GM12878 (cell line): ENCODE measurements around the gene ZNF44. TPM values are rescaled to one million over a fixed set of nuclear protein-coding genes. Genes with fewer than 3 reads are reported as not detected.

Source experiments
- ATAC-seq: fragments of 200-7000 bp; cut with Tn5 transposase; 3 replicates; pipeline ENCODE4 v1.9.1; 2020; ENCODE audit warnings: mild to moderate bottlenecking, moderate library complexity
- BruUV-seq: library from RNA; stranded (reverse); fragments of 400-500 nt; replicated peaks from 2 replicates; lab custom pipeline; 2021; lab: Mats Ljungman, UMichigan
- CTCF ChIA-PET: fragments of 300-600 bp; sonication (Branson Sonifier 250); formaldehyde crosslinking; extraction: SDS; loops from one replicate; lab custom pipeline; 2021; ENCODE audit warnings: inconsistent platforms; lab: Yijun Ruan, JAX
- POLR2A ChIA-PET: fragments of 350-600 bp; formaldehyde crosslinking; extraction: SDS; loops from one replicate; lab custom pipeline; 2021; ENCODE audit warnings: inconsistent platforms; lab: Charles Lee
- RAD21 ChIA-PET: fragments of 300-600 bp; sonication (Branson Sonifier 250); formaldehyde crosslinking; loops from one replicate; lab custom pipeline; 2023; ENCODE audit warnings: antibody characterized with exemption; ENCODE audit not compliant: unreplicated experiment; lab: Charles Lee
- SMC1A ChIA-PET: fragments of 300-600 bp; sonication (Branson Sonifier 250); formaldehyde crosslinking; loops from one replicate; lab custom pipeline; 2023; ENCODE audit not compliant: unreplicated experiment, uncharacterized antibody; lab: Charles Lee
- DNase-seq: peaks from one replicate; pipeline ENCODE4 v3.0.0-alpha.2; 2011; ENCODE audit warnings: low read depth, low spot score
- FAIRE-seq: peaks from 3 replicates; lab custom pipeline; 2011; peaks lifted over from hg19 to GRCh38; lab: Jason Lieb, UNC
- H2AFZ ChIP-seq: 2 replicates; pipeline ENCODE4 v1.6.0; 2011; ENCODE audit warnings: low read depth, low read length, control low read depth; ENCODE audit not compliant: control insufficient read depth
- H3K27ac ChIP-seq: 2 replicates; pipeline ENCODE4 v1.5.1; 2011; ENCODE audit warnings: control low read depth; ENCODE audit not compliant: control insufficient read depth, insufficient read depth
- H3K27me3 ChIP-seq, 2 experiments: replicated peaks in 1 of 2; 2 replicates each; pipeline versions ENCODE4 v1.6.0 to v1.6.1; 2011; ENCODE audit warnings: low read length in 1 of 2; ENCODE audit not compliant: control insufficient read depth in 2 of 2, insufficient read depth in 2 of 2
- H3K36me3 ChIP-seq, 2 experiments: 2 replicates each; pipeline ENCODE4 v1.5.1; 2011; ENCODE audit warnings: low read length in 1 of 2; ENCODE audit not compliant: control insufficient read depth in 2 of 2, insufficient read depth in 2 of 2
- H3K4me1 ChIP-seq: 2 replicates; pipeline ENCODE4 v1.6.1; 2011; ENCODE audit warnings: mild to moderate bottlenecking, low read length, moderate library complexity, mixed read lengths; ENCODE audit not compliant: control insufficient read depth, insufficient read depth
- H3K4me2 ChIP-seq: 2 replicates; pipeline ENCODE4 v1.6.0; 2011; ENCODE audit warnings: control low read depth; ENCODE audit not compliant: control insufficient read depth, insufficient read depth
- H3K4me3 ChIP-seq: fragments of 200-600 bp; sonication (generic); 2 replicates; pipeline ENCODE4 v1.5.1; 2016
- H3K79me2 ChIP-seq: 2 replicates; pipeline ENCODE4 v1.6.0; 2011; ENCODE audit warnings: low read length; ENCODE audit not compliant: control insufficient read depth, insufficient read depth
- H3K9ac ChIP-seq: 2 replicates; pipeline ENCODE4 v1.8.0; 2011; ENCODE audit warnings: low read length, control low read depth, mixed read lengths; ENCODE audit not compliant: control insufficient read depth, insufficient read depth
- H3K9me3 ChIP-seq: replicated peaks from 3 replicates; pipeline ENCODE4 v1.5.1; 2011; ENCODE audit warnings: mild to moderate bottlenecking, low read length; ENCODE audit not compliant: control insufficient read depth, insufficient read depth
- H4K20me1 ChIP-seq: 2 replicates; pipeline ENCODE4 v1.6.0; 2011; ENCODE audit not compliant: control insufficient read depth, insufficient read depth
- CEBPB ChIP-seq, 2 experiments: fragments of 150-350 bp in 1 of 2; IDR thresholded peaks; 2 replicates each; pipeline ENCODE4 v1.6.1; 2012 to 2014; ENCODE audit warnings: low read depth in 2 of 2, low read length in 2 of 2, borderline replicate concordance in 1 of 2, inconsistent platforms in 1 of 2
- EED ChIP-seq: sonication (generic); IDR thresholded peaks from 2 replicates; pipeline ENCODE4 v1.6.1; 2016; ENCODE audit warnings: antibody characterized with exemption, low read depth
- MEF2B ChIP-seq: fragments of 450-650 bp; IDR thresholded peaks from 2 replicates; pipeline ENCODE4 v1.6.1; 2018; ENCODE audit warnings: mild to moderate bottlenecking, moderate library complexity; ENCODE audit not compliant: partially characterized antibody, poor library complexity, severe bottlenecking
- MTA2 ChIP-seq: fragments of 450-650 bp; IDR thresholded peaks from 2 replicates; pipeline ENCODE4 v1.6.1; 2016; ENCODE audit warnings: low read depth, mild to moderate bottlenecking, moderate library complexity
- MXI1 ChIP-seq: fragments of 150-350 bp; IDR thresholded peaks from 2 replicates; pipeline ENCODE4 v1.6.1; 2011; ENCODE audit warnings: low read depth, mild to moderate bottlenecking, inconsistent platforms, low read length, improper control_type of control experiment
- MYC ChIP-seq: IDR thresholded peaks from 2 replicates; pipeline ENCODE4 v1.6.1; 2011; ENCODE audit warnings: mild to moderate bottlenecking, low read length, moderate library complexity, inconsistent platforms; ENCODE audit not compliant: insufficient read depth, insufficient replicate concordance, insufficient read length, severe bottlenecking
- PAX5 ChIP-seq: IDR thresholded peaks from 2 replicates; pipeline ENCODE4 v1.6.1; 2011; ENCODE audit warnings: low read depth, low read length, borderline replicate concordance
- POLR2A ChIP-seq: IDR thresholded peaks from 2 replicates; pipeline ENCODE4 v1.6.1; 2011; ENCODE audit warnings: low read depth, mild to moderate bottlenecking, low read length
- SKIL ChIP-seq: fragments of 450-650 bp; IDR thresholded peaks from 2 replicates; pipeline ENCODE4 v1.6.1; 2017; ENCODE audit warnings: mild to moderate bottlenecking, low read depth, inconsistent platforms; ENCODE audit not compliant: poor library complexity, severe bottlenecking
- TBL1XR1 ChIP-seq: IDR thresholded peaks from 2 replicates; pipeline ENCODE4 v1.6.1; 2012; ENCODE audit warnings: low read depth, low read length, improper control_type of control experiment
- WRNIP1 ChIP-seq: IDR thresholded peaks from 2 replicates; pipeline ENCODE4 v1.6.1; 2011; ENCODE audit warnings: low read depth, low read length, improper control_type of control experiment, borderline replicate concordance
- ZBTB11 ChIP-seq: fragments of 450-650 bp; formaldehyde crosslinking; IDR thresholded peaks from 2 replicates; pipeline ENCODE4 v1.5.0; 2022; ENCODE audit warnings: mild to moderate bottlenecking, missing genetic modification characterization
- ZSCAN29 ChIP-seq: fragments of 450-650 bp; IDR thresholded peaks from 2 replicates; pipeline ENCODE4 v1.6.1; 2017; ENCODE audit warnings: mild to moderate bottlenecking, moderate library complexity
- ZZZ3 ChIP-seq: IDR thresholded peaks from 2 replicates; pipeline ENCODE4 v1.6.1; 2011; ENCODE audit warnings: low read depth; ENCODE audit not compliant: control insufficient read depth, insufficient read length
- WGBS: methylation state at CpG from one replicate; pipeline ENCODE4 v1.1.6; 2016; ENCODE audit warnings: low lambda C conversion rate; ENCODE audit not compliant: insufficient replicate concordance, insufficient coverage; ENCODE audit errors: missing lambda C conversion rate; 5-methylcytosine and 5-hydroxymethylcytosine counted together
- in situ Hi-C: fragments of 300-500 bp; cut with MboI; formaldehyde crosslinking; loops from 9 replicates; pipeline ENCODE4 v1.14.3; 2018; ENCODE audit warnings: mixed read lengths
- intact Hi-C: fragments of 100-400 bp; cut with micrococcal nuclease; formaldehyde crosslinking; loops from one replicate; pipeline ENCODE4 v1.14.2; 2022; ENCODE audit not compliant: unreplicated experiment
- polyA plus RNA-seq, 11 experiments: library from polyadenylated mRNA; depleted of rRNA in 4 of 11; unstranded in 6 of 11; stranded (reverse) in 5 of 11; fragments of >200 nt; fragmentation: Nextera tagmentation in 4 of 11; fragmentation: Illumina TruSeq in 1 of 11; extraction: Ambion mirVana in 4 of 11; extraction: Trizol in 1 of 11; gene quantifications; 1 replicate in 1 of 11; 2 replicates in 10 of 11; pipeline versions ENCODE4 v1.2.1 to v1.2.3, GENCODE V29; 2011 to 2016; ENCODE audit warnings: inconsistent platforms in 2 of 11, missing spikeins in 2 of 11, low read depth in 1 of 11
- total RNA-seq, 4 experiments: library from RNA; depleted of rRNA in 3 of 4; stranded (reverse); fragments of >200 nt in 3 of 4; fragmentation: Illumina TruSeq in 1 of 4; extraction: Trizol in 1 of 4; gene quantifications; 2 replicates each; pipeline versions ENCODE4 v1.2.1 to v1.2.3, GENCODE V29; 2013 to 2021
- TF ChIP-seq, protein P1 (sequence below): fragments of 450-650 bp; conservative IDR thresholded peaks from 2 replicates; pipeline ENCODE4 v1.6.1; 2017; ENCODE audit warnings: mild to moderate bottlenecking, moderate library complexity

Gene ZNF44
- total and polyA plus RNA-seq, 10 of the 15 experiments (the other 5 are each of a cell fraction or from before 2014, with no cell fraction given): 3.7 to 11.3 (median 5.4) TPM

DNA sequence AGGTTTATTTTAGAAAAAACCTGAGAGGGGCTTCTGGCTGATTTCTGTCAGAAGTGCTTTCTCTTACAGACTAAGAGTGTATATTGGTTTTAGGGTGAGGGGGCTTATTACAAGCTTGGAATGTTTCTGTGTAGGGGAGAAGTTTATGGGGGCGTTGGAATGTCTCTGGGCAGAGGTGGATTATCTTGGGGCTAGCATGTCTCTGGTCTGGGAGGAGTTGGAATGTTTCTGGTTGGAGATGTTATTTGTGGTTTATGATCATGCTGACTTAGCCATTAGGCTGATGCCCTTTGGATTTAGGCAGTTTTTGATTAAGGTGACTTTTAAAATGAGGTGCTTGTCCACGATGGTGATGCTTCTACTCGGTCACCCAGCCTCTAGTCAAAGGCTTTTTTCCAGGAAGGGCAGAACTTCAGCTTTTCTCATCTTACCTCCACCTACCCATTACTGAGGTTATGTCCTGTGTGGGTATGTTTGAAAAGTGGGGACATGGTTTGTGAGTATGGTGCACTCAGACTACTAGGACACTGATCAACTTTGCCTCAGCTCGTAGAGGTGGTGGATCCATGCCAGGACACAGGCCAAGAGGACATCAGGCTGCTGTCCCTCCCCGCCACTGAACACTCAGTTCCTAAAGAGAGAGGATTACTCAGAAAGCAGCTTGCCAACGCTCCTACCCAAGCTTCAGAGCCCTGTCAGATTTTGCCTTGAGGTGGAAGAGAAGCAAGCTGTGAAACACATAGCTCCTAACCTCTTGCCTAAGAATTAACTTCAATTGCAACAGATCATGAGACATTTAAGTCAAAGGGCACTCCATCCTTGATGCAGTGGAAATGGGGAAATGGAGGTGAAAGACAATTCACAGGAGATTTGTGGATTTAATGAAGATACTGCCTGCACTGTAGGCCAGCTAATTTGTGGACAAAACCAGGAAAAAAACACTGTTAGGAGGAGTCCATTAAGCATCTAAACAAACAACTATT lies 63.6 kb downstream of the ZNF44 start:
- no peak overlapping the region for H2AFZ ChIP-seq
- ChIA-PET RAD21 (no interaction called here), SMC1A (no interaction called here), POLR2A (no interaction called here), CTCF (interaction anchor here (0.6 kb wide), 1 partner anchor 80 kb away, joined by 3 read pairs; no protein-coding TSS in a partner anchor)
- FAIRE-seq (no peak), ATAC-seq (no peak), DNase-seq (no peak)
- no peak overlapping the region for H3K4me2 ChIP-seq
- WGBS: 56% methylated on average over 6 of the region's 6 CpGs
- TF ChIP-seq MYC: no peak
- no peak for TF ChIP-seq MXI1
- TF ChIP-seq ZSCAN29: no peak
- no peak for TF ChIP-seq WRNIP1
- TF ChIP-seq MTA2: no peak
- no peak for TF ChIP-seq TBL1XR1
- TF ChIP-seq MEF2B: no peak
- no peak for TF ChIP-seq ZZZ3
- no peak for TF ChIP-seq CEBPB (IDR thresholded peaks at IDR 0.05; ENCODE audit: borderline replicate concordance in 1 of 2, low read depth in 2 of 2, low read length in 2 of 2)
- no peak for TF ChIP-seq EED
- TF ChIP-seq SKIL: no peak
- TF ChIP-seq POLR2A: no peak
- TF ChIP-seq ZBTB11: no peak
- no peak for TF ChIP-seq PAX5
- TF ChIP-seq, protein P1, sequence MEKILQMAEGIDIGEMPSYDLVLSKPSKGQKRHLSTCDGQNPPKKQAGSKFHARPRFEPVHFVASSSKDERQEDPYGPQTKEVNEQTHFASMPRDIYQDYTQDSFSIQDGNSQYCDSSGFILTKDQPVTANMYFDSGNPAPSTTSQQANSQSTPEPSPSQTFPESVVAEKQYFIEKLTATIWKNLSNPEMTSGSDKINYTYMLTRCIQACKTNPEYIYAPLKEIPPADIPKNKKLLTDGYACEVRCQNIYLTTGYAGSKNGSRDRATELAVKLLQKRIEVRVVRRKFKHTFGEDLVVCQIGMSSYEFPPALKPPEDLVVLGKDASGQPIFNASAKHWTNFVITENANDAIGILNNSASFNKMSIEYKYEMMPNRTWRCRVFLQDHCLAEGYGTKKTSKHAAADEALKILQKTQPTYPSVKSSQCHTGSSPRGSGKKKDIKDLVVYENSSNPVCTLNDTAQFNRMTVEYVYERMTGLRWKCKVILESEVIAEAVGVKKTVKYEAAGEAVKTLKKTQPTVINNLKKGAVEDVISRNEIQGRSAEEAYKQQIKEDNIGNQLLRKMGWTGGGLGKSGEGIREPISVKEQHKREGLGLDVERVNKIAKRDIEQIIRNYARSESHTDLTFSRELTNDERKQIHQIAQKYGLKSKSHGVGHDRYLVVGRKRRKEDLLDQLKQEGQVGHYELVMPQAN: no peak
- no peaks in the 10 kb centered on the region for H3K27me3 ChIP-seq
- peaks cover 6% of the 10 kb centered on the region; the same call in 2 of the 3 replicates for H3K9me3 ChIP-seq
- H3K4me3 ChIP-seq: no peak overlapping the region
- in situ Hi-C loops: no loop called here
- H4K20me1 ChIP-seq: no peaks in the 10 kb centered on the region
- BruUV-seq: no TSS peak
- intact Hi-C loops: no loop called here
- no peaks in the 10 kb centered on the region for H3K79me2 ChIP-seq
- H3K9ac ChIP-seq: no peak overlapping the region
- H3K36me3 ChIP-seq: no peaks in the 10 kb centered on the region
- no peaks in the 10 kb centered on the region for H3K4me1 ChIP-seq
- H3K27ac ChIP-seq: no peak overlapping the region
